GM12892 (cell line): Measurements from ENCODE around the gene SLC25A26.

Experiments used
- DNase-seq: peaks from one replicate; pipeline ENCODE4 v3.0.0; 2011; ENCODE audit not compliant: insufficient read length
- FAIRE-seq: peaks from 2 replicates; lab custom pipeline; 2011; peaks lifted over from hg19 to GRCh38; lab: Jason Lieb, UNC
- POLR2A ChIP-seq: IDR thresholded peaks from 2 replicates; pipeline ENCODE4 v1.6.1; 2011; ENCODE audit warnings: low read depth, low read length, control low read depth
- POLR2AphosphoS5 ChIP-seq: IDR thresholded peaks from 2 replicates; pipeline ENCODE4 v1.6.1; 2011; ENCODE audit warnings: low read depth, low read length, control low read depth
- TAF1 ChIP-seq: IDR thresholded peaks from 2 replicates; pipeline ENCODE4 v1.6.1; 2011; ENCODE audit warnings: low read depth, mild to moderate bottlenecking, control low read depth, low read length, borderline replicate concordance

SLC25A26 gene

DNA sequence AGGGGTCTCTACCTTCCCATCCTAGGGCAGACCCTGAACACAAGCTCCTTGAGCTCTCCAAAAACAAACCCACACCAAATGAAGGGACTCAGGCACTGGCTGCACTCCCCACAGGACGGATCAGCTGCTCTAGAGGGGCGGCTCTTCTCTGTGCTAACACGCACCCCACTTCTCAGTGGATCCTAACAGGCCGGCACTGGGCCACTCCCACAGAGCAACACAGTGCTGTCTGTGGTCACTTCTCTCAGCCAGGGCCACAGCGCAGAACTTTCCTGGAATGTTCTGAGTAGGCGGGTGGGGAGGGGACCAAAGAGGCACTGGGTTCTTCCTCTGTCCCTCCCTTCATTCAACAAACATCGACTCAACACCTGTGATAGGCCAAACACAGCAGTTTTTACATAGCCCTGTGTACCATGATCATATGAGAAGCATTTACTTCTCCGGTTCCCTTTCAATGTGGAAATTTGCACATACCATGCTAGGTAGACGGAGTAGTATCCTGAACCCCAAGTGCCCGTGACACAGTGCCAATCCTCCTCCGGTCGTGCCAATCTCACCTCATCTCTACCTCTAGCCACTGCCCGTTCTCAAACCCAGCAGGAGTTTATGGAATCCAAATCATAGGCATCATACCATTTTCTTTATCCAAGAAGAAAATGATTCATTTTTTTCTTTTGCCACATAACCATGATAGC, 181.9 kb downstream of the SLC25A26 start:
- TF ChIP-seq POLR2A (no peak), TAF1 (no peak), POLR2AphosphoS5 (no peak)
- DNase-seq (no peak), FAIRE-seq (no peak)

DNA sequence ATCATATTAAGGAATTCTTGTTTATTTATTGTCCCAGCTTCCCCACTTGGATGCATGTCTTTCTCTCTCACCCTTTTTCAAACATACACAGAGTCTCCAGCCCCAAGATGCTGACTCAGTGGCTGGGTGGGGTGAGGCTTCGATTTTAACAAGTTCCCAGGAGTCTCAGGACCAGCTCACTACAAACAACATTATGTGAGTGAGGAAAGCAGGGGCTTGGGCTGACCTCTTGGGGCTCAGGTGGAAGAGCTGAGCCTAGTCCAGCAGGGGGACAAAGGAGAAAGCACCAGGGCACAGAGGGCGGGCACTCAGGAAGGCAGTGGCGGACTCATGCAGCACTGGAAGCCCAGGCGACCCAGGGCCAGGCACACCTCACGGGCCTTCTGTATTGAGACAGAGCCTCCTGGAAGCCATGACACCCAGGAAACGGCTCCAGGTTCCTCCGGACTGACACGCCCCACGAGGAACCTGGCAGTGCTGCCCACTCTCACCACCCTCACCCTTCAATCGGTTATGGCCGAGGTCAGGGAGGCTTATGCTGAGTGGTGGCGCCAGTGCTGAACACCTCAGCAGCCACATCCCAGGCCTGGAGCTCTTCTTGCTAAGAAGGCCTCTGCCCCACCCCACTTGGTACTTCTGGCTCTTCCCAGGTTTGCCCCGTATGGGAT, 182.7 kb downstream of the SLC25A26 start:
- no peak for FAIRE-seq
- no peak for DNase-seq
- no peak for TF ChIP-seq TAF1
- no peak for TF ChIP-seq POLR2A
- no peak for TF ChIP-seq POLR2AphosphoS5

DNA sequence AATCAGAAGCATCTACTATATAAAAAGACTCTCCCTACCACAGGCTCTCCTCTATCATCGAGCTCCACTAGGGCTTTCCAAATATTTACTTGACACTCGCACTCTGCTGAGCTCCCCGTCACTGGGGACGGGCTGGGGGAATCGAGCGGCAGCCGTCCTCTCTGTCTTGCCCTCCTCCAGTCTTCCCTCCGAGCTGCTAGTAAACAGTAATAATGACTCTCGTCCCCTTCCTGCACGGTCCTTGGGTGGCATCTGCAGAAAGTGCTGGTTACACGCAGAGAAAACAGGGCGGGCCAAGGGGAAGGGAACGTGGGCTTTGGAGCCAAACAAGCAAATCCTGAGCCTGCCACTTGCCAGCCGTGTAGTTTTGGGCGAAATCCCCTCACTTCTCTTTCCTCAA, 183.4 kb downstream of the SLC25A26 start:
- TF ChIP-seq TAF1 (no peak), POLR2AphosphoS5 (no peak), POLR2A (no peak)
- FAIRE-seq (no peak), DNase-seq (no peak)

DNA sequence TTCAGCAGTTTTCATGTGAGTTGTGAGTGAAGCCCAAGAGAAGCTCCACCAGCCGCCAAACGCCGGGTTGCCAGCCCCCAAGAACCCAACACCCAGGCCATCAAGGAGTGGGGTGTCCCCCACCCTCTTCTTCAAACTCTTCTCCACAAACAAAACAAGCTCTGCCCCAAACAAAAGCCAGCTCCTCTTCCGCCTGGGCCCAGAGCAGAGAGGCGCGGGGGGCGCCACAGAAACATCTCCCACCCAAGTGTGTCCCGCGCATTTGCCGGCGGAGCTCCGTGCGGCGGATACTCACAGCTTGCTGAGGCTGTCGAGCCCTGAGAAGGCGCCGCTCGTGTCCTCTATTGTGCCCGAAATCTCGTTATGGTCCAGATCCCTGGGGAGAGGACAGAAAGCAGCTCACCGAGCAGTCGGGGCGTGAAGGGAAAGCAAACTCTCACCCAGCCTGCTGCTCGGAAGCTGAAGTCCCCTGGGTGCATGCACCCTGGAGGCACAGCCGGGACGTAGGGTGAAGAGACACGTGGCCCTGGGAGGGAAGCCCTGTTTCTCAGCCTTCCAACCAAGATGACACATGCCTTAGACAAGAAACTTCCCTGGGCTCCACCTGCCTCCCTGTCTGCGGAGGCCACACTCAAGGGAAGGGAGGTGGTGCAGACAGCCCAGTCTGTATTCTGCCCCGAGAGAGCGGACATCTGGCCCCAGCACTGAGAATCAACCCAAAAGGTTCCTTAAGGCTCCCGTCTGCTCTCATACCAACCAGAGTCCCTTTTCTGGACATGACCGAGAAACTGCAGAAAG, 184.3 kb downstream of the SLC25A26 start:
- DNase-seq (no peak), FAIRE-seq (no peak)
- no peak for TF ChIP-seq TAF1

DNA sequence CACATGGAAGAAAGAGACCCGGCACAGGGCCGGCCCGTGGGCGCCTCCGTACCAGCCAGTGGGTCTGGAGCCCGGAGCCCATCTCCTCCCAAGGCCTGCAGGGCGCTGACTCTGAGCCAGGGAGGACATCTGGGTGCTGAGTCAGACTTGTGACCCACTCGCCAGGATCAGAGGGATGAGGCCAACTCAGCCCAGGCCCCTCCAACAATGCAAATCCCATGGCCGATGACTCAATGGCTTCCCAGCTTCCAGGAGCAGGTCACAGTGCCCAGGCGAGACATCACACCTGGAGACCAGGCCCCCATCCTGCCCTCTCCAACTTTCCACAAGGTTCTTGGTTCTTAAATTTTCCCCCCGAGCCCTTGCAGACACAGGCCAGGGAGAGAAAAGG, 184.9 kb downstream of the SLC25A26 start:
- TF ChIP-seq POLR2A = no peak
- no peak for TF ChIP-seq TAF1
- TF ChIP-seq POLR2AphosphoS5 = no peak
- no peak for DNase-seq
- FAIRE-seq = no peak

DNA sequence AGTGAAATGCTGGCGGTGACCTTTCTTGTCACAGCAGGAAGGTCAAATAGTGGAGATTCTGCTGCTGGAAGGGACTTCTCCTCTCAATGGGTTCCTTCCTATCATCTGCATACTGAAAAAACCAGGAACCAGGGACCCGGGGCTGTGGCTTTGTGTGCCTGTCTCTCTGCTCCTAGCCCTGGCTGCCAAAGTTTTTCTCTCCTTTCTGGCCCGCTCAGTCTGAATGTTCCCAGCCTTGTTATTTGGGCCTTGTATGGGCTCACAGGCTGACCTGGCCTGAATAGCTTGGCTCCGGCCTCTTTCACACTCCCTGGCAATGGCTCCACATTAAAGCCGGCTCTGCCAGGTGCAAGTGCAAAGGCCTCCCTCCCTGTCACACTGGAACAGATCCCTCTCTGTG, 185.4 kb downstream of the SLC25A26 start:
- no peak for TF ChIP-seq POLR2A
- TF ChIP-seq POLR2AphosphoS5 = no peak
- TF ChIP-seq TAF1 = no peak
- FAIRE-seq (no peak), DNase-seq (no peak)

DNA sequence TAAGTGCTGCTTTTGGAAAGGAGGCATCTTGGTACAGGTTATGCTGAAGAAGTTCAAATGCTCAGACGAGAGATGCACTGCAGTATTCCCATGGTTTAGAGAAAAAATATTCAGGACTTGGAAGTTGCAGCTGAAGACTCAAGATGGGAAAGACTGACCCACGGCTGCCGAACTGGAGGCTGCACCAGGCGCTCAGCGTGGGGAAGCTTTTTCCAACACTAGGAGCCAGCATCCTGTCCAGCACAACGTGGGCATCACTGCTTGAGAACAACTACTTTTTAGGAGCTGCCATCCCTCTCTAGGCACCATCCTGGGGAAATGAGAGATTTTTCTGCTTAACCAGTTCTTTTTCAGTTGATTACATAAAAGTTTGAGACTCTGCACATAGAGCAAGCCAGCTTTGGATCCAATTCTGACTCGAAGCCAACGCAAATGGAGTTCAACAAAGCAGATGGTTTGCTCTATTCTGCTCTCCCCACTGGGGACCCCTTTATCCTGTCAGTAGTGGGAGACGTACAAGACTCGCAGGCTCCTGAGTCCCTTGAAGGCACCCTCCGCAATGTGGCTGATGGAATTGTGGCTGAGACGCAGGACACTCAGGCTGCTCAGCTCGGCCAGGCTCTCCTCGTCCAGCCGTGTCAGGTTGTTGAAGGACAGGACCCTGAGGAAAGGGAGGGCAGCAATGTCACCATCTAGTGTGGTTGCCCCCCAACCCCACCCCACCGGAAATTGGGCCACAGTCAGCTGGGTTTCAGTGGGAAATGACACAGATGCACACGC, 186.2 kb downstream of the SLC25A26 start:
- no peak for DNase-seq
- FAIRE-seq = no peak
- no peak for TF ChIP-seq POLR2AphosphoS5
- no peak for TF ChIP-seq POLR2A
- TF ChIP-seq TAF1 = no peak

DNA sequence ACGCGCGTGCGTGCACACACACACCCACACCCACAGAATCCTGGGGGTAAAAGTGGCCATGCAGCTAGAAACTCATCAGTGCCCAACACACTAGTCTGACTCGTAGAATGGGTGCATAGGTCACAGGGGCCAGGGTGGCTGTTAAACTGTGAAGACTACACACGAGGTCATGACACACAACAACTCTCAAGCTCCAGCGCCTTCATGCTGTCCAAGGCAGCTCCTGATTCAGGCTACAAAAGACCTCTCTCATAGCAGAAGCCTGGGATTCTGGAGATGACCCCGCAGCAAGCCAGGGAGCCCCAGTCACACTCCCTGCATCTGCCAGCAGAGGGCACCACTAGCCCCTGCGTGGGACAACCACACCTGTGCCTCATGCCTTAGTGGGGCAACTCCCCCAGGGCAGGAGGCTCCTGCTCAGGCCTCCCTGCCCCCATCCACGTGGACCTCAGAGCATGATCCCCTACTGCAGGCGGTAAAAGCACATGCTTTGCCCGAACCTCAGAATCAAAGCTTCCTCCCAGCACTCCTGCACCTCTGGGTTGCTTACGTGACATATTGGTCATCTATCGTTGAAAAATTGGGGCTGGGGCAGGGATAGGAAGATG, 186.9 kb downstream of the SLC25A26 start:
- no peak for TF ChIP-seq TAF1
- no peak for TF ChIP-seq POLR2A
- no peak for TF ChIP-seq POLR2AphosphoS5
- DNase-seq (peak; percentile 87), FAIRE-seq (peak; percentile 57)

DNA sequence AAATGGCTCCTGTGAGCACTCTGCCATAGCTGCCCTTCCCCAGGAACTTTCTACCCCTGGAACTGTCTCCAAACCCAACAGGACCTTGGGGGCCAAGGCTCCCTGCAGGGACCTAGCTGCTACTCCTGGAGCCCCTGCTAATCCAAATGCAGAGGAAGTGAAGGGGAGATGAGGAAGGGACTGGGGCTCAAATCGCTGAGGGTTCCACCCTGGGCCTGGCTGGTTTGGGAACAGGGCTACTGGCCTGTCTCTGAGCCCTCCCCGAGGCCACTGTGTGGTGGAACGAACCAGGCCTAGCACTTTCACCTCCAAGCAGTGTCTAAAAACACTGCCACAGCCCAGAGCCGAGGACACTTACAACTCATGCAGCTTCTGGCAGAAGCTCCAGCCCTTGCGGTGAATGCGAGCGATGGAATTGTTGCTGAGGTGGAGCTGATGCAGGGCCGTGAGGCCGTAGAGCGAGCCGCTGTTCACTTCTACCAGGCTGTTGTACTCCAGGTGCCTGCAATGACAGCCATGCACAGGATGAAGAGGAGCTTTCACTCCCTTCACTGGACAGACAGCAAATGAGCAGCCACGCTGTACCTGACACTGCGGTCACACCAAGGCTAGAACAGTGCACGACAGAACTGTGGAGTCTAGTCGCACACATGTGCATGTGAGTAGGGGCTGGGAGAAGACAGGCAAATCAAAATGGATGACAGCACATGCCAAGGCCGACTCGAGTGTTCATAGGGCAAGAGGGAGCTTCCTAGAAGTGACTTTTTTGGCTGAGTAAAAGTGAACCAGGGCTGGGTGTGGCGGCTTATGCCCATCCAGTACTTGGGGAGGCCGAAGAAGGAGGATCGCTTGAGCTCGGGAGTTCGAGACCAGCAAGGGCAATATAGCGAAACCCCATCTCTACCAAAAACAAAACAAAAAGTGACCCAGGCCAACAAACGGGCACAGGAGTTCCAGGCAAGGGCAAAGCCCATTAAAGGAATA, 189.3 kb downstream of the SLC25A26 start:
- no peak for TF ChIP-seq TAF1
- no peak for TF ChIP-seq POLR2A
- TF ChIP-seq POLR2AphosphoS5 = no peak
- no peak for FAIRE-seq
- no peak for DNase-seq

DNA sequence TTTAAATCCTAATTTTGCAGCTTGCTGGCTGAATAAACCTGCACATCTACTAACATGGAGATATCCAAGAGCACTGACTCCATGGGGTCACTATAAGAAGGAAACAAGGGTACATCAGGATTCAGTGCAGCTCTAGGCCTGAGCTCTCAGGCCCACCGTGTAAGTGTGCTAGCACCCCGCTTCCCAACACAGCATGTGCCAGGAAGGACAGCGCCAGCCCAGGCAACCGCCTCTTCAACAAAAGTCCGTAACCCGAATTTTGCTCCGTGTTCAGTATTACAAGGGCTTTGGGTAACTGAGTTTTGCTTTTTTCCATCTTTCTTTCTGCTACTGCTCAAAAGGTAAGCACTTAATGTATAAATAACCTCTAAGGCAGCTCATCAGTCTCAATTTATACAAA, 190.2 kb downstream of the SLC25A26 start:
- DNase-seq (no peak), FAIRE-seq (no peak)
- TF ChIP-seq POLR2AphosphoS5 = no peak
- TF ChIP-seq TAF1 = no peak
- no peak for TF ChIP-seq POLR2A
